ENCODE data around the gene YLPM1.

DNA sequence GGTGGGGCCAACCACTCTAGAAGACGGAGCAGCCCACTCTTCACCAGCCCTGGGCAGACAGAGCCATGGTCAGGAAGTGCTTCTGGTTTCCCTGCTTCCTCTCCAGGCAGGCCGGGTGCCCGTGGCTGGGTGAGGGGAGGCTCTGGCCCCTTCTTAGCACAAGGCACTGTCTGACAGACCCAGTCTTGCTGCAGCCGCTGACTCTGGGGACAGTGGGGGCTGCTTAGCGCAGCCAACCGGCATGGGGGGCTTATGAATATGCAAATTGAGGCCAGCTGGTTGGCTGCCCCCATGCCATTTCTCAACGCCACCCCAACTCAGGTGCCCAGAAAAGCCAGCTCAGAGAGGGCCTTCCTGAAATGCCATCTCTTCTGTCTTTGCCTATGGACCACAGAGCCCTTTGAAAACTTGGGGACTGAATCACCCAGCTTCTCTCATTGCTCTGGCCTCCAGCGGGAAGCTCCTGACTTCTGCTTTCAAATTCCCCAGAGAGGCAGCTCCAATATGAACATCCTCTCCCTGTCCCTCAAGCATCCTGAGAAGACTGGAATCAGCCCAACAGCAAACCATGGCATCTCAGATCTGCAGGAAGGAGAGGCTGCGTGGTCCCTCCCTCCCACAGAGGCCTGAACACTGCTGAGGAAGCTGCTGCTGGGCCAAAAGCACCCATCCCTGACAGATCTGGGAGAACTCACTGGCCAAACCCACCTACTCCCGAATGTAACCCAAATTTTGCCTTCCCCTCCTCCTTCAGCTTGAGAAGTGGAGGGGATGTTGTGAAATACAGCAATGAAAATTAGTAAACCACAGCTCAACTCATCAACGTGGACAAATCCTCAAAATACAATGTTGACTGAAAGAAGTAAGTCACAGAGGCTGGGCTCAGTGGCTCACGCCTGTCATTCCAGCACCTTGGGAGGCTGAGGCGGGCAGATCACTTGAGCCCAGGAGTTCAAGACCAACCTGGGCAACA lies 113.1 kb downstream of the YLPM1 start, which contains the start of gene PROX2:
- TF ChIP-seq, protein P1, sequence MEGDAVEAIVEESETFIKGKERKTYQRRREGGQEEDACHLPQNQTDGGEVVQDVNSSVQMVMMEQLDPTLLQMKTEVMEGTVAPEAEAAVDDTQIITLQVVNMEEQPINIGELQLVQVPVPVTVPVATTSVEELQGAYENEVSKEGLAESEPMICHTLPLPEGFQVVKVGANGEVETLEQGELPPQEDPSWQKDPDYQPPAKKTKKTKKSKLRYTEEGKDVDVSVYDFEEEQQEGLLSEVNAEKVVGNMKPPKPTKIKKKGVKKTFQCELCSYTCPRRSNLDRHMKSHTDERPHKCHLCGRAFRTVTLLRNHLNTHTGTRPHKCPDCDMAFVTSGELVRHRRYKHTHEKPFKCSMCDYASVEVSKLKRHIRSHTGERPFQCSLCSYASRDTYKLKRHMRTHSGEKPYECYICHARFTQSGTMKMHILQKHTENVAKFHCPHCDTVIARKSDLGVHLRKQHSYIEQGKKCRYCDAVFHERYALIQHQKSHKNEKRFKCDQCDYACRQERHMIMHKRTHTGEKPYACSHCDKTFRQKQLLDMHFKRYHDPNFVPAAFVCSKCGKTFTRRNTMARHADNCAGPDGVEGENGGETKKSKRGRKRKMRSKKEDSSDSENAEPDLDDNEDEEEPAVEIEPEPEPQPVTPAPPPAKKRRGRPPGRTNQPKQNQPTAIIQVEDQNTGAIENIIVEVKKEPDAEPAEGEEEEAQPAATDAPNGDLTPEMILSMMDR (IDR thresholded peaks at IDR 0.05), result no peak
- TF ChIP-seq POLR2A (IDR thresholded peaks at IDR 0.05), result no peak

Data from thyroid gland (tissue), 4 donors.